Measurements from ENCODE around the gene OFD1. TPM values are rescaled to one million over a fixed set of nuclear protein-coding genes. Genes with fewer than 3 reads are reported as not detected.
"Not testable (repeated sequence)": the region's sequence is repeated elsewhere in the genome, so short reads cannot be mapped to it uniquely, and the experiment has no call there.

Gene OFD1
- total RNA-seq, 1 experiment from 2014 or later = 14.4 TPM

DNA sequence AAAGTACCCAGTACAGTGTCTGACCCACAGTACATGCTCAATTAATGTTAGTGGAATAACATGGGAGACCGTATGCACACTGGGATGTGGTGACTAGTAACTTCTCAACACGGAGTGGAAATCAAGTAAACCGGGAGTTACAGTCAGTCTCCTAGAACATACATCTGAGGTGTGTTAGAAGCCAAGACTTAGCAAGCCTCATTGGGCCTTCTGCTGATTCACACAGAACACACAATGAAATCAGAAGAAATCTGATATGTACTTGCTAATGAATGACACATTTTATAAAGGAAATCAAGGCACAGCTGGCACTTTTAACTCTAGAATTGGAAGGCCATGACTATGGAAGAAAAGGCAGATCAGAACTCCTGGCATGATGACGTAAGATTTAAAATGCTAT, 13.2 kb upstream of the OFD1 start:
- Histone ChIP-seq H3K4me1 (ENCODE audit: insufficient read depth, low read length) (peaks cover 26% of the 10 kb centered on the region), H3K27ac (ENCODE audit: low read length) (peak overlapping the region; percentile 76), H3K79me2 (ENCODE audit: low read length) (peaks cover 54% of the 10 kb centered on the region), H3K9me2 (replicated peaks; ENCODE audit: low read length) (no peaks in the 10 kb centered on the region), H3F3A (ENCODE audit: low read length, unreplicated experiment) (peaks cover 6% of the 10 kb centered on the region), H4K20me1 (ENCODE audit: low read length) (peaks cover 3% of the 10 kb centered on the region; the same call in 1 of the 2 replicates), H3K36me3 (ENCODE audit: low read depth, low read length) (peaks cover 22% of the 10 kb centered on the region), H3K4me2 (ENCODE audit: low read length) (peak overlapping the region; percentile 85), H3K9me3 (ENCODE audit: low read length) (no peaks in the 10 kb centered on the region), H3K9ac (ENCODE audit: low read length) (no peak overlapping the region), H2AFZ (ENCODE audit: low read length) (no peak overlapping the region), H3K27me3 (ENCODE audit: low read length) (no peaks in the 10 kb centered on the region), H3K4me3 (ENCODE audit: low read length) (peak overlapping the region; percentile 23; the same call in 1 of the 2 replicates)
- ChIA-PET CTCF (interaction anchor here (0.6 kb wide), 1 partner anchor 28 kb away, joined by 5 read pairs; no protein-coding TSS in a partner anchor), POLR2A (ENCODE audit: unreplicated experiment) (interaction anchor here (0.7 to 1.6 kb wide), 2 partner anchors 13 to 233 kb away, joined by 17 to 25 read pairs; partner anchors contain the start of genes OFD1 and TRAPPC2)
- peak; percentile 67 for ATAC-seq
- intact Hi-C loops (cut with micrococcal nuclease) = no loop called here
- peak; percentile 10 for DNase-seq
- TF ChIP-seq EZH2 (IDR thresholded peaks at IDR 0.05; ENCODE audit: low read length, unreplicated experiment) (no peak), EZH2phosphoT487 (IDR thresholded peaks at IDR 0.05; ENCODE audit: borderline replicate concordance, low read length) (no peak)
- TF ChIP-seq, protein P1, sequence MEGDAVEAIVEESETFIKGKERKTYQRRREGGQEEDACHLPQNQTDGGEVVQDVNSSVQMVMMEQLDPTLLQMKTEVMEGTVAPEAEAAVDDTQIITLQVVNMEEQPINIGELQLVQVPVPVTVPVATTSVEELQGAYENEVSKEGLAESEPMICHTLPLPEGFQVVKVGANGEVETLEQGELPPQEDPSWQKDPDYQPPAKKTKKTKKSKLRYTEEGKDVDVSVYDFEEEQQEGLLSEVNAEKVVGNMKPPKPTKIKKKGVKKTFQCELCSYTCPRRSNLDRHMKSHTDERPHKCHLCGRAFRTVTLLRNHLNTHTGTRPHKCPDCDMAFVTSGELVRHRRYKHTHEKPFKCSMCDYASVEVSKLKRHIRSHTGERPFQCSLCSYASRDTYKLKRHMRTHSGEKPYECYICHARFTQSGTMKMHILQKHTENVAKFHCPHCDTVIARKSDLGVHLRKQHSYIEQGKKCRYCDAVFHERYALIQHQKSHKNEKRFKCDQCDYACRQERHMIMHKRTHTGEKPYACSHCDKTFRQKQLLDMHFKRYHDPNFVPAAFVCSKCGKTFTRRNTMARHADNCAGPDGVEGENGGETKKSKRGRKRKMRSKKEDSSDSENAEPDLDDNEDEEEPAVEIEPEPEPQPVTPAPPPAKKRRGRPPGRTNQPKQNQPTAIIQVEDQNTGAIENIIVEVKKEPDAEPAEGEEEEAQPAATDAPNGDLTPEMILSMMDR (conservative IDR thresholded peaks at IDR 0.05; ENCODE audit: low read depth, low read length) = no peak
- no TSS peak for BruUV-seq (replicated peaks)

DNA sequence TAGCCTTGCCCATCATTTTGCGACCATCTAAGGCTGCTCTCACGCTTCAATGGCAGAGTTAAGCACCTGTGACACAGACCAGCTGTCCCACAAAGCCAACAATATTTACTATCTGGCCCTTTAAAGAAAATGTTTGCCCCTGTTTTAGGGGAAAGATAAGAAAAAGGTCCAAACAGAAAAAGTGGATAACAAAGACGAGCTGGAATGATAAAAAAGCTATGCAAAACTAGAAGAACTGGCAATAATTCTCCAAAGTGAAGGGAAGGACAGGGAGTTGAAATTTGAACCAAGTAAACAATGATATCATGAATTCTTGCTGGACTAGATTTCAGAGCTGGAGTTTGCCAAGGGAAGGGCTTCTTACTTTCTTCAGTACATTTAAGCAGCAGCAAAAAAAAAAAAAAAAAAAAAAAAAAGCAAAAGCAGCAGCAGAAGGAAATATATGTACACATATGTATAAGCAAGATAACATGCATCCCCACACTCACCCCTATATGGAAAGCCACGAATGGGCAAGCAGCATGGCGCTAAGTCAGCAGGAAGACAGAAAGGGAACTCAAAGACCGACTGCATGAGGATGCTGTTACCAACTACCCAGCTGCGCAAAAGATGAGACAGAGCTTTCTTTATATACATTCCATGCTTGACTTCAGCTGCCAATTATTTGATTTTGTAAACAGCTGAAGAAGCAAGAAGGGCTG, 12.6 kb upstream of the OFD1 start:
- H2AFZ ChIP-seq (ENCODE audit: low read length) = no peak overlapping the region
- H3K36me3 ChIP-seq (ENCODE audit: low read depth, low read length) = peaks cover 21% of the 10 kb centered on the region
- ChIA-PET CTCF (interaction anchor here (0.6 kb wide), 1 partner anchor 29 kb away, joined by 5 read pairs; no protein-coding TSS in a partner anchor), POLR2A (ENCODE audit: unreplicated experiment) (interaction anchor here (0.7 to 1.6 kb wide), 2 partner anchors 13 to 234 kb away, joined by 17 to 25 read pairs; partner anchors contain the start of genes OFD1 and TRAPPC2)
- peak; percentile 64 for DNase-seq
- intact Hi-C loops (cut with micrococcal nuclease) = no loop called here
- TF ChIP-seq, protein P1 (conservative IDR thresholded peaks at IDR 0.05; ENCODE audit: low read depth, low read length) = no peak
- TF ChIP-seq EZH2 (IDR thresholded peaks at IDR 0.05; ENCODE audit: low read length, unreplicated experiment) (no peak), EZH2phosphoT487 (IDR thresholded peaks at IDR 0.05; ENCODE audit: borderline replicate concordance, low read length) (no peak)
- peak overlapping the region; percentile 76 for H3K27ac ChIP-seq (ENCODE audit: low read length)
- peaks cover 3% of the 10 kb centered on the region; the same call in 1 of the 2 replicates for H4K20me1 ChIP-seq (ENCODE audit: low read length)
- no peaks in the 10 kb centered on the region for H3K9me2 ChIP-seq (replicated peaks; ENCODE audit: low read length)
- peaks cover 6% of the 10 kb centered on the region for H3F3A ChIP-seq (ENCODE audit: low read length, unreplicated experiment)
- no TSS peak for BruUV-seq (replicated peaks)
- H3K79me2 ChIP-seq (ENCODE audit: low read length) = peaks cover 54% of the 10 kb centered on the region
- peak; percentile 72 for ATAC-seq
- peak overlapping the region; percentile 45 for H3K4me3 ChIP-seq (ENCODE audit: low read length)
- H3K9ac ChIP-seq (ENCODE audit: low read length) = peak overlapping the region; percentile 14; the same call in 1 of the 2 replicates
- H3K4me1 ChIP-seq (ENCODE audit: insufficient read depth, low read length) = peaks cover 26% of the 10 kb centered on the region
- peak overlapping the region; percentile 85 for H3K4me2 ChIP-seq (ENCODE audit: low read length)
- H3K27me3 ChIP-seq (ENCODE audit: low read length) = no peaks in the 10 kb centered on the region
- no peaks in the 10 kb centered on the region for H3K9me3 ChIP-seq (ENCODE audit: low read length)

DNA sequence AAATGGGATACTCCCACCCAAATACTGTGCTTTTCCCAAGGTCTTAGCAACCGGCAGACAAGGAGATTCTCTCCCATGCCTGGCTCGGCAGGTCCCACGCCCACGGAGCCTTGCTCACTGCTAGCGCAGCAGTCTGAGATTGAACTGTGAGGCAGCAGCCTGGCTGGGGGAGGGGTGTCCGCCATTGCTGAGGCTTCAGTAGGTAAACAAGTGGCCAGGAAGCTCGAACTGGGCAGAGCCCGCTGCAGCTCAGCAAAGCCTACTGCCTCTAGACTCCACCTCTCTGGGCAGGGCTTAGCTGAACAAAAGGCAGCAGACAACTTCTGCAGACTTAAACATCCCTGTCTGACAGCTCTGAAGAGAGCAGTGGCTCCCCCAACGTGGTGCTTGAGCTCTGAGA, 9.7 kb upstream of the OFD1 start:
- CTCF ChIA-PET; H2AFZ ChIP-seq (ENCODE audit: low read length); H3K9me2 ChIP-seq (replicated peaks; ENCODE audit: low read length); DNase-seq; H3F3A ChIP-seq (ENCODE audit: low read length, unreplicated experiment); ATAC-seq; H3K36me3 ChIP-seq (ENCODE audit: low read depth, low read length); H4K20me1 ChIP-seq (ENCODE audit: low read length); H3K27ac ChIP-seq (ENCODE audit: low read length); BruUV-seq (replicated peaks); POLR2A ChIA-PET (ENCODE audit: unreplicated experiment); H3K9ac ChIP-seq (ENCODE audit: low read length); H3K4me3 ChIP-seq (ENCODE audit: low read length); H3K9me3 ChIP-seq (ENCODE audit: low read length); intact Hi-C loops (cut with micrococcal nuclease); H3K4me2 ChIP-seq (ENCODE audit: low read length); H3K27me3 ChIP-seq (ENCODE audit: low read length): not testable (repeated sequence)
- H3K79me2 ChIP-seq (ENCODE audit: low read length) = peaks cover 65% of the 10 kb centered on the region
- H3K4me1 ChIP-seq (ENCODE audit: insufficient read depth, low read length) = peaks cover 26% of the 10 kb centered on the region

DNA sequence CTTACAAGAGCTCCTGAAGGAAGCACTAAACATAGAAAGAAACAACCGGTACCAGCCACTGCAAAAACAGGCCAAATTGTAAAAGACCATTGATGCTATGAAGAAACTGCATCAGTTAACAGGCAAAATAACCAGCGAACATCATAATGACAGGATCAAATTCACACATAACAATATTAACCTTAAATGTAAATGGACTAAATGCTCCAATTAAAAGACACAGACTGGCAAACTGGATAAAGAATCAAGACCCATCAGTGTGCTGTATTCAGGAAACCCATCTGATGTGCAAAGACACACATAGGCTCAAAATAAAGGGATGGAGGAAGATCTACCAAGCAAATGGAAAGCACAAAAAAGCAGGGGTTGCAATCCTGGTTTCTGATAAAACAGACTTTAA, 8.0 kb upstream of the OFD1 start:
- H3K9ac ChIP-seq (ENCODE audit: low read length); H3K4me2 ChIP-seq (ENCODE audit: low read length); H3F3A ChIP-seq (ENCODE audit: low read length, unreplicated experiment); H3K27ac ChIP-seq (ENCODE audit: low read length); H3K27me3 ChIP-seq (ENCODE audit: low read length); DNase-seq; intact Hi-C loops (cut with micrococcal nuclease); BruUV-seq (replicated peaks); CTCF ChIA-PET; H3K4me3 ChIP-seq (ENCODE audit: low read length); ATAC-seq; H2AFZ ChIP-seq (ENCODE audit: low read length); H3K9me3 ChIP-seq (ENCODE audit: low read length); H4K20me1 ChIP-seq (ENCODE audit: low read length); H3K9me2 ChIP-seq (replicated peaks; ENCODE audit: low read length); H3K36me3 ChIP-seq (ENCODE audit: low read depth, low read length): not testable (repeated sequence)
- Histone ChIP-seq H3K4me1 (ENCODE audit: insufficient read depth, low read length) (peaks cover 16% of the 10 kb centered on the region), H3K79me2 (ENCODE audit: low read length) (peaks cover 56% of the 10 kb centered on the region)
- POLR2A ChIA-PET (ENCODE audit: unreplicated experiment) = interaction anchor here (0.6 kb wide), 1 partner anchor 8 kb away, joined by 4 read pairs; the partner anchor contains the start of genes OFD1 and TRAPPC2

DNA sequence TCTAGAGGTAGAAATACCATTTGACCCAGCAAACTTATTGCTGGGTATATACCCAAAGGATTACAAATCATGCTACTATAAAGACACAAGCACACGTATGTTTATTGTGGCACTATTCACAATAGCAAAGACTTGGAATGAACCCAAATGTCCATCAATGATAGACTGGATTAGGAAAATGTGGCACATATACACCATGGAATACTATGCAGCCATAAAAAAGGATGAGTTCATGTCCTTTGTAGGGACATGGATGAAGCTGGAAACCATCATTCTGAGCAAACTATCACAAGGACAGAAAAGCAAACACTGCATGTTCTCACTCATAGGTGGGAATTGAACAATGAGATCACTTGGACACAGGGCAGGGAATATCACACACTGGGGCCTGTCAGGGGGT, 4.0 kb upstream of the OFD1 start:
- H2AFZ ChIP-seq (ENCODE audit: low read length); CTCF ChIA-PET; H3K27me3 ChIP-seq (ENCODE audit: low read length); ATAC-seq; H3K9ac ChIP-seq (ENCODE audit: low read length); POLR2A ChIA-PET (ENCODE audit: unreplicated experiment); H3K9me3 ChIP-seq (ENCODE audit: low read length); BruUV-seq (replicated peaks); H3K9me2 ChIP-seq (replicated peaks; ENCODE audit: low read length); H3K4me3 ChIP-seq (ENCODE audit: low read length); H3K27ac ChIP-seq (ENCODE audit: low read length); H3K4me2 ChIP-seq (ENCODE audit: low read length); DNase-seq; intact Hi-C loops (cut with micrococcal nuclease); H4K20me1 ChIP-seq (ENCODE audit: low read length); H3F3A ChIP-seq (ENCODE audit: low read length, unreplicated experiment): not testable (repeated sequence)
- H3K79me2 ChIP-seq (ENCODE audit: low read length) = peaks cover 65% of the 10 kb centered on the region
- peaks cover 12% of the 10 kb centered on the region for H3K36me3 ChIP-seq (ENCODE audit: low read depth, low read length)
- peaks cover 11% of the 10 kb centered on the region for H3K4me1 ChIP-seq (ENCODE audit: insufficient read depth, low read length)

Data from PC-3 (cell line).